HG02798 (cell line): ENCODE data around the gene CDK2.

ENCODE experiments used
- ATAC-seq: cut with Tn5 transposase; IDR thresholded peaks from one replicate; pipeline ENCODE4 v1.9.1; 2021; ENCODE audit warnings: mild to moderate bottlenecking; ENCODE audit not compliant: unreplicated experiment, poor library complexity

CDK2 gene

GRCh38 chr12:56007564-56008559 lies 41.2 kb downstream of the CDK2 start:
- peak; percentile 24 for ATAC-seq

DNA sequence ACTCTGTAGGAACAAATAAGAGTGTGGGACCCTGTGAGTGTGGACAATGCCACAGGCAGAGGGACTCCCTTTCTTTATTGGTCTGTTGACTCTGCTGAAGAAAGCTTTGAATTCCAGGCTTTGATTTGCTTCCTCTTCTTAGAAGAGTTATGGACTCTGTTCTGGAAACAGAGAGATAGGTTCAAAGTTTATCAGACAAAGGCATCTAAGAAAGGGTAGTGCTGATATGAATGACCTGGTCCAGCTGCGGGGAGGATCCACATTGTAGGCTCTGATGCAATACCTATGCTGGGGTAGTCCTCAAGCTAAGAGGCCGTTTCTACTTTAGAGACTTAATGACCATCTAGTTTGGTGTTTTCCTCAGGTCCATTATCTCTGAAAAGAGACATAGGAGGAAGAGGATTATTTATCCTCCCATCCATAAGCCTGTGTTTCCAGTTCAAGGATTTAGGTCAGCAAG lies 43.5 kb downstream of the CDK2 start:
- ATAC-seq: no peak

DNA sequence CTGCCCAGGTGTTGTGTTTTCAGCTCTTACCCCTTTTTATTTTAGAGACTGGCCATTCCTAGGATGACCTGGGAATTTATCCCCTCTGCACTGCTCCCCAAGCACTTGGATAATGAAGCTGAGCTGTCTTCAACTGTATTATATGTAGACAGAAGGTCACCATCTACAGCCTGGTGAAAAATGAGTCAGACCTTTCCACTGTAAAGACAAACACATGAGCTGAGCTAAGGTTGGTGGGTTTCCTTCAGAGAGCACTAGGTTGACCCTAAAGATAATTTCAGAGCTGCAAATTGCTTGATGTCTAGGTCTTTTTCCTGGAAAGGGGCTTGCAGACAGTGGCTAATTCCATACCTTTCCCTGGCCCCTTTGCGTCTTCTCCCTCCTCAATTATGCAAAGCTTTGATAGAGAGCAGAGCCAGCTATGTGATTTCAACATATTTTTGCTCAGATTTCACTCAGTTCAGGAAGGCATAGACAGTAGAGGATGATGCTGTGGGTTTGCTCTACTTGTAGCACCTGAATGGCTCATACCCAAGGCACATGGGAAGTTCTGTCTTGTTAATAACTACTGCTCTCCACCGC lies 45.0 kb downstream of the CDK2 start:
- ATAC-seq: no peak

GRCh38 chr12:56013482-56013881 lies 46.9 kb downstream of the CDK2 start:
- ATAC-seq: no peak

GRCh38 chr12:56014205-56014604 lies 47.6 kb downstream of the CDK2 start:
- no peak for ATAC-seq

DNA sequence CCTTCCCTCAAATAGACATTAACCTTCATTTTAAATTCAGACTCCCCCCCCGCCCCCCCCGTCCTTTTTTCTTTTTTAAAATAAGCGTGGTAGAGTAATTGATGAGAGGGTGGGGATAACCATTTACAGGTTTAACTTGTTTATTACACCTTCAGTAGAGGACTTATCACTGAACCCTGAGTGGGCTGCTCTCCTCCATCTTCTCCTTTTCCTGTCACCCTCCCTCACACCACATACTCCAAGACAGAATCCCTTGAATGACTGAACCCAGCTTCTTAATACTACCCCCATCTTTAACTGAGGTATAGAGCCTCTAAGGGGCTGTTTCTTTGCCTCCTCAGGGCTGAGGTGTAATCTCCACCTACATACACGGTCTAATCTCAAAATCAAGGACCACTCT lies 50.6 kb downstream of the CDK2 start:
- no peak for ATAC-seq

DNA sequence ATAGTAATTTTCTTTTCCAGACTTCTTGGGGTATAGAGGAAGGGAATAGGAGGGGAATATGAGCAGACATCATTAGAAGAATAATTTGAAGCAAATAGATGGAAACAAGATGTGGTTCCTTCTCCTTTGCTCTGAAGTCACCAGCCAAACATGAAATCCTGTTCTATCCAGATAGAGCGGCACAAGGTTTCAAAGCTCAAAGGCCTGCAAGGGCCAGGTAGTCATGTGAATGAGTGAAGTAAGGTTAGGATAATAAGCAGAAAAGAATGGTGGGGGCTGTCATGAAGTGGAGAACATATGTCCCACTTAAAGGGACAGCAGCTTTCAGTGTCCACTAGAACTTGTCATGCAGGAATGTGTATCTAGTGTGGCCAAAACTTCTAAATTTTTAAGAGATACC lies 51.7 kb downstream of the CDK2 start:
- no peak for ATAC-seq

GRCh38 chr12:56020423-56021184 lies 54.0 kb downstream of the CDK2 start, which contains the start of gene IKZF4:
TSS of gene IKZF4 (plus strand) at chr12:56021043. CDS start at chr12:56021494, 451 bp downstream.
- ATAC-seq: no peak

DNA sequence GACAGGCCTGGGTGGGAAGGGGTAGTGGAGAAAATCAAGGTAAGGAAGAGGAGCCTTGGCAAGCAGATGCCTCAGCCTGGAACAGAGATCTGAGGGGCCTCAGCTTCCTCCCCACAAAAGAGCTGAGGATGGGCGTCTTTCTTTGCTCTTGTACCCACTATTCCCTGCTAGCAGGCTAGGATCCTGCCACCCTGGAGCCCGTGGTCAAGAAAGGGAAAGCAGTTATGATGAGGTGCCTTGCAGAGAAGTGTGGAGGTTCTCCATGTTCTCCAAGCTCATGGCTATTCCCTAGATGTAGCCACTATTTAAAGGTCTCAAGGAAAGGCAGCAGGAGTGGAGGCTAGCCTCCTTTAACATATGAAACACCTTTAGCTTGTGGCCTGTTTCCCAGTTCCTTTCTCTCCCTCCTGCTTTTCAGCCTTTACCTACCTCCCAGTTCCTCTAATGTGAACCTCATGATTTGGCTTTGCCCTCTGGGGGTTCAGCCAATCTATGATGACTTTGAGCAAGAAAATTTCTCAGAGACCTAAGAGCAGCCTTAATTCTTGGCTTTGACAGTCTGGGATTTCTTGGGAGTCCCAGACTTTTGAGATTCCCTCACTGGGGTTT lies 55.4 kb downstream of the CDK2 start:
- ATAC-seq: no peak
